B cell (primary cell): ENCODE measurements around the gene KIRREL3.

Experiments used
- CTCF ChIP-seq: fragments of 200-600 bp; IDR thresholded peaks from one replicate; pipeline ENCODE4 v1.8.0; 2022; ENCODE audit warnings: antibody characterized with exemption, mild to moderate bottlenecking
- EZH2 ChIP-seq: IDR thresholded peaks from 2 replicates; pipeline ENCODE4 v1.6.1; 2012; ENCODE audit warnings: borderline replicate concordance, low read depth, mild to moderate bottlenecking, moderate library complexity, low read length; ENCODE audit not compliant: insufficient read depth, poor library complexity, severe bottlenecking

- no peak for TF ChIP-seq CTCF
- TF ChIP-seq EZH2 = no peak
Observed at GRCh38 chr11:126500981-126501380, 499.6 kb downstream of the KIRREL3 start.
